ENCODE measurements around the gene MAP4K2.
"Not testable (repeated sequence)": the region's sequence is repeated elsewhere in the genome, so short reads cannot be mapped to it uniquely, and the experiment has no call there.

MAP4K2 gene

DNA sequence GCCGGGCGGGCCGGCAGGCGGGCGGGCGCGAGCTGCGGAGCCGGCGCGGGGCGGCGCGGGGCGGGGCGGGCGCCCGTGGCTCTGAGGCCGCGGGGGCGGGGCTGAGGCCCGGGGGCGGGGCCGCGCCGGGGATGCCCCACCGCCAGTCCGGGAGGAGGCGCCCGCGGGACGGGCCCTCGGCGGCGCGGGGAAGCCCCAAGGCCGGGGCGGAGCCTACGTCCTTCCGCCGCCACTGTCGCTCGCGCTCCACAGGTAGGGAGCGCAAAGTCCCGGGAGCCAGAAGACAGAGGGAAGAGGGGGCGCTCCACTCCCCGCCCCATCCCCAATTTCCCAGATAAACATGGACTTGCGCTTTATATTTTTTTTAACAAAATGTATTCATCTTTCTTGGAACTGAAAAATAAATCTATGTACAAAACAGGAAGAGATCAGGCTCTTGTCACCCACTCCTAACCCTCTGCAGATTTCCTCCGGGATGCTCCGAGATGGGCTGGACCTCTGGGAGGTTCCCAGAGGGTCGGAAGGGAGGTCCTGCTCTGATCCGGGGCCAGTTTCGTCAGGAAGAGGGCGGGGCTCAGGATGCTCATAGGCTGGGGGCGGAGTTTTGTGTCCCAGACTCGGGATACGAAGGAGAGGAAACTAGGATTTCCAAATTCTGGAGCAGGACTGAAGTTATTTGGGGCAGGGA lies at the start of gene MAP4K2:
Gene MAP4K2 (minus strand): TSS at position 57 of the 688 bp plus-strand sequence. CDS start 65 bp downstream, outside the sequence.
- peak; percentile 40 to 58 for DNase-seq (ENCODE audit: low read depth in 2 of 2)

DNA sequence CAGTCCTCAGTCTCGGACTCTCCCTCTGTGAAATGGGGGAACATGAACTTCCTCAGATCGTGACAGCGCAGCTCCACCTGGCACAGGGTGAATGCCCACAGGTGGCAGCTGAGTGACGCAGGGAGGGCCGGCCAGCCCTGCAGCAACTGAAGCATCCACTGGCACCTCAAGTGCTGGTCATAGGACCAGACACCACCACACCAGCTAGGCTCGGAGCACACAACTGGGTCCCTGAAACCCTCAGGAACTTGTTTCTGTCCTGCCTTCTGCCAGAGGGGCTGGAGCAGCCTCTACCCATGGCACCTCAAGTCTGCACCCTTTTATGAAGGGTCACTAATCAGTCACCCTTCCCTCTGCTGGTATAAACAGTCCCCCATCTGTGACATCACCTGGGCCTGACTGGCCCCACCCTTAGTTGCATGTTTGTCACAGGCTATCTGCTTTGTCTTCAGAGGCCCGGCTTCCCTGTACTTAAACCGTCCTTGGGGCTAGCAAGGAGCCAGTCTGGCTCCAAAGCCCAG lies 48.9 kb upstream of the MAP4K2 start:
- DNase-seq (ENCODE audit: low read depth in 2 of 2), result no peak

DNA sequence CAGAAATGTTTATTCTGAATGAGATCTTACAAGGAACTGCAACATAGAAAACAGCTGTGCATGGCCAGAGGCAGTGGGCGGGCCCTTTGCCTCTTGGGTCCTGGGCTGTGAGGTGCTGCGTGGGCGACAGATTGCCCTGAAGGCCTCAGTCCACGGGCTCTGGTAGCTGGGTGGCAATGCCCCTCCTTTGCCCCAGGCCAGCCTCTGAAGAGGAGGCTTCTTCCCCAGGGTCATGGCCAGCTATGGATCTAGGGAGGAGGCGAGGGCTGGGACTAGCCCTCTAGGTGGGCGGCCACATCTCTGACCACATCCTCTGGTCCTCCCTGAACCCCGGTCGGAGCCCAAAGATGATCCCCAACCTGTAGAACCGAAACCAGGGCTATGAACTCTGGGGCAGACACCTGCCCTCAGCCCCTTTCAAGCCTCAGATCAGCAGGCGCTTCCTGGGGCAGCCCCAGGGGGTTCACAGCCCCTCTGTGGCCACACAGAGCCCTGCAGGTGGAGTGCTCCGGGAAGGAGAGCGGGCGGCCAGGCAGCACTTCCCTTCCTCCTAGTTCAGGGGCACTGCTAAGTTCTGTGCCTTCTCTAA lies 48.1 kb upstream of the MAP4K2 start:
- DNase-seq (ENCODE audit: low read depth in 2 of 2), result no peak

DNA sequence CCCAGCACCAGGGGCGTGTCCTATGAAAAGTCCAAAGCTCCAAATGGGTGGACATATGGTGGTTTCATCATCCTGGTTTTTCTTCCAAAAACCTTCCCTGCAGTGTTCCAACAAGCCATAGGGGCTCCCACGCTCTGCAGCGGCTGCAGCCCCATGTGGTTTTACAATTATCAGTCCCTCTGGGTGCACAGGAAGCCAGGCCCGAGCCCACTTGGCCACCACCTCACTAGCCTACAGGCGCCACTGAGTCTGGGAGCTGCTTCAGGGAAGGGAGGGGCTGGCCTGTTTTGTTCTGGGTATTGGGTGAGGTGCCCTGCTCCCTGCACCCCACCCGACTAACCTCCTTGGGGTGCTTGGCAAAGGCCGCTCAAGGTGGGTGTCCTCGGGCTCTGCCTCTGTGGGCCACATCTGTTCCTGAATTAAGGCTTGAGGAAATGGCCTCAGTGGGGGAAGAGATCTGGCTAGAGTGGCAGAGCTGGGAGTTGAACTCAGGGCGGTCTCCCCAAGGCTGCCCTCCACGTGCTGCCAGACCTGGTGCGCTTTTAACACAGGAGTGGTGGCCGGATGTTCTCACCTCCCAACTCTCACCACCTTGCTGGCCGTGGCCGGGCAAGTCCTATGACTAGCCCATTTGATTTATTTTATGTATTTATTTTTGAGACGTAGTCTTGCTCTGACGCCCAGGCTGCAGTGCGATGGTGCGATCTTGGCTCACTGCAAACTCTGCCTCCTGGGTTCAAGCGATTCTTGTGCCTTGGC lies 46.8 kb upstream of the MAP4K2 start:
- DNase-seq (ENCODE audit: low read depth in 2 of 2), result no peak

DNA sequence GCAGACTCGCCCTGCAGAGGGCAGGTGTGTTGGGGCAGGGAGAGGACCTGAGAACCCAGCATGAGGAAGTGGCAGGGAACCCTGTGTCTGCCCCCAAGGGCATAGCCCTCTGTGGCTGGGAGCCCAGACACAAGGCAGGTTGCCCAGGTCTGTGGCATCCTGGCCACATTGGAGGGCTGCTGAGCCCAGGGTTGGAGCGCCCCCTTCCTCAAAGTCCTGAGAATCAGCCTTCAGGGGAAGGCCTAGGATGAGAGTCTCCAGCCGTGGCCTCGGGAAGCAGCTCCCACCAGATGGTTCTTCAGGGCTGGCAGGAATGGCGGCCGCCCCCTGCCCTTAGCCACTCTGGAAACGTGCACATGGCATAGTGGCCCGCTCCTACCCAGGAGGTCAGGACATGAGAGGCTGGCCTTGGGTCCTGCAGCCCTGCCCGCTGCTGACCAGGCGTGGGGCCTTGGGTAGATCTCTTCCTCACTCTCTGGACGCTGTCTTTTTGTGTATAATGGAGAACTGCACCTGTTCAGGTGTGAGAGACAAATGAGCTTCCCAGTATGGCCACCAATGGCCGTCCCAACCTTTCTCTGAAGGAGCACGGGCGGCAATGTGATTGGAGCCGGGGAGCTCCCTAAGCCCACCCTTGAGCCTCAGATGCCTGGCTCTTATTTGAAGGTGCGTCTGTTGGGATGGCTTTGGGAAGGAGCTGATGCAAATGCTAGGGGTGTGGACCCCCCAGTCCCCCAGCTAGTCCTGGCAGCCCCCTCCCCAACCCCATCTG lies 46.0 kb upstream of the MAP4K2 start:
- no peak for DNase-seq (ENCODE audit: low read depth in 2 of 2)

DNA sequence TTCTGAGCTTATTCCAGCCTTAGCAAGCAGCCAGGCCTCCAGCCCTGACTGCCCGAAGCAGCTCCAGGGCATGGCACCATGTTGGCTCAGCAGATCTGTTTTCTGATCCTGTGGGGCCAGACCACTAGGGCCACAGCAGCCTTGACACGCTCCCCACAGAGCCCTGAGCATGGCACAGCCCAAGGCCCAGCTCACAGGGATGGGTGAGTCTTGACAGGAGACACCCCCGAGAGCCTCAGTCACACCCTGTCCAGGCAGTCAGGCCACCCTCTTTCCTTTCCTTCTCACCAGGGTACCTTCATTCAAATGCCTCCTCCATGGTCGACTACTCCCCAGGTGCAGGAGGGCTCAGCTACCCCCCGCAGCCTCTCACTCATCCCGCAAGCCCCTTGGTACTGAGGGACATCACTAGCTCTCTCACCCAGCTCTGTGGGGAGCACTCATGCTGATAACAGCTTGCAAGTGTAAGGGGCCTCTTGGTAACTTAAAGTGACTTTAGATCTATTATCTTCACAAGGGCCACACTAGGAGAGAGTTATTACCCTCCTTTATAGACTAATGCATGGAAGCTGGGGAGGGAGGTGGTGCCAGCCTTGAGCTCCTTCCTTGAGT lies 45.3 kb upstream of the MAP4K2 start:
- DNase-seq (ENCODE audit: low read depth in 2 of 2), result no peak

DNA sequence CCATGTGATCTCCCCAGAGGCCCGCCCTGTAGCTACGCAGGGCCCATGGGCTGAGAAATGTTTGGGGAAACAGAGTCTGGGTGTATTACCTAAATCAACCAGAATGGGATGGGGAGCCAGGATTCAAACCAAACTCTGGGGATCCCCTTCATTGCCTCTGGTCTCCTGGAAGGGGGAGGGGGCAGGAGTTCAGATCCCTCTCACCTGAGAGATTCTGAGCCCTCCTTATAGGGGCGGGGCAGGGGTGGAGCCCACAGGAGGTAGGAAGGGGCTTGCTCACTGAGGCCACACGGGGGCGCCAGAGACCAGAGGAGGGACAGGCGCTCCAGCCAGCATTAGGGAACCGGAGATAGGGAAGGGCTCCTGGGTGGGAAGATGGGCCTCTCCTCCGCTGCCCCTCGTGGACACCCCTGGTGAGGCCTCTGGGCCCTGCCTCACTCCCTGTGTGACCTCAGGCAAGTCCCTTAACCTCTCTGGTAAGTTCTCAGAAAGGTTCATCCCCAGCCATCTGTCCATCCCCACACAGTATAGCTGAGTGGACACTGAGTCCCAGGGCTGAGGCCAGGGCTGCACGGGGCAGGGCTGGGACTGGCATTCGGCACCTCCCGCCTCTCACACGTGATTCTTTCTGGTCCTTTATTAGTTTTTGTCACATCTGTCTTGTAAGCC lies 44.1 kb upstream of the MAP4K2 start:
- peak; percentile 67 to 75 for DNase-seq (ENCODE audit: low read depth in 2 of 2)

DNA sequence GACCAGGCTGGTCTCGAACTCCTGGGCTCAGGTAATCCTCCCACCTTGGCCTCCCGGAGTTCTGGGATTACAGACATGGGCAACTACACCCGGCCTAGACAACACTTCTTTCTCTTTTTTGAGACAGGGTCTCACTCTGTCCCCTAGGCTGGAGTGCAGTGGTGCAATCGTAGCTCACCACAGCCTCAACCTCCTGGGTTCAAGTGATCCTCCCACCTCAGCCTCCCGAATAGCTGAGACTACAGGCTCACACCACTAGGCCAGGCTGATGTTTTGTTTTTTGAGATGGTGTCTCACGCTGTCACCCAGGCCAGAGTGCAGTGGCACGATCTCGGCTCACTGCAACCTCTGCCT lies 42.7 kb upstream of the MAP4K2 start:
- DNase-seq (ENCODE audit: low read depth in 2 of 2), result not testable (repeated sequence)

DNA sequence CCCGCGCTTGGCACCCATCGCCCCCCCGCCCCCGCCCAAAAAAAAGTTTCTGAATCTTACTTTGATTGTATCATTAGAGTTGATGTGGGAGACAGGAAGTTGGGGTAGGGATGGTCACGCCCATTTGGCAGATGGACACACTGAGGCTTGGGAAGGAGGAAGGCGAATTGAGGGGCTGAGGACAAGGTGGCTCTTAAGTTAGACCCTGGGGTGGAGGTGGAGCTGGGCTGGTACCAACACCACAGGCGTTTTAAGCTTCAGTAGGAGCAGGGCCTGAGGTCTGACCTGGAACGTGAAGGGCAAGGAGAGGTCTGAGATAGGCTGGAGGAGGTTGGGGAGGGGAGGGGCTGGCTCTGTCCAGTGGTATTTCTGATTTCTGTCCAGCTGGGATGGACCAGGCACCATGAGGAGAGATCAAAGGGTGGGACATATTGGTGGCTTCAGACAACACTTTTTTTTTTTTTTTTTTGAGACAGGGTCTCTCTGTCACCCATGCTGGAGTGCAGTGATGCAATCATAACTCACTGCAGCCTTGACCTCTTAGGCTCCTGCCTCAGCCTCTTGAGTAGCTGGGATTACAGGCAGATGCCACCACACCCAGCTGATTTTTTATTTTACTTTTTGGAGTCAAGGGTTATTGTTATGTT lies 42.2 kb upstream of the MAP4K2 start:
- no peak for DNase-seq (ENCODE audit: low read depth in 2 of 2)

DNA sequence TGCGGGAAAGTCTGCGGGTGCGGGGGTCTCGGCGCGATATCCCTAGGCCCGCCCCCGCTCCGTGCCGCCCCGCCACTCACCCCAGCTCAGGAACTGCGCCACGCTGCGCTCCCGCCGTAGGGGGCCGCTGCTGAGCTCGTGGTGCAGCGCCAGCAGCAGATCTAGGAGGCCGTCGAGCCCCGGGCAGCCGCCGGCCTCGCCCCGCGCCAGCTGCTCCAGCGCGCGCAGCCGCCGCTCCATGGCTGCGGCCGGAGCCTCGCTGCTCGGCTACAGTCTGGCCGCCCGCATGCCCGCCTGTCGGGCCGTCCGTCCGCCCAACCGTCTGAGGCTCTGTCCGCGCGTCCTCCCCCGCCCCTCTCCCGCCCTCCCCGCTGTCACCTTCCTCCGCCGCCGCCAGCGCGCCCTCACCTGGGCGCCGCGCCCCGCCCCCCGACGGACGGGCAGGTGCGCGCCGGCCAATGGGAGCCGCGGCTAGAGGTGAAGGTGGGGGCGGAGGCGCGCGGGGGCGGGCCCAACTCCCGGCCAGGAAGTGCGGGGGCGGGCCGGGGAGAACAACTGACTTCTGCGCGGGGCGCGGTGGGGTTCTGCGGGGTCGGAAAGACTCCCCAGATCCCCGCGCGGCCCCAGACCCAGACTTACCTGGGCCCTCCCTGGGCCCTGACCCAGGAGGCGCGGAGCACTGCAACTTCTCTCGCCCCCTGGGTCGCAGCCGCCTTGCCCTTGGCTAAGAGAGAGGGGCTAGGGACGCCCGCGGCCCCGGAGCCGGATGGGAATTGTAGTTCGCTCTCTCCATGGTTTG lies 41.5 kb upstream of the MAP4K2 start, which contains the start of gene CDC42BPG:
Gene CDC42BPG (minus strand): TSS at position 324 of the 799 bp plus-strand sequence. CDS start 84 bp downstream, at position 240.
- DNase-seq (ENCODE audit: low read depth in 2 of 2), result no peak

DNA sequence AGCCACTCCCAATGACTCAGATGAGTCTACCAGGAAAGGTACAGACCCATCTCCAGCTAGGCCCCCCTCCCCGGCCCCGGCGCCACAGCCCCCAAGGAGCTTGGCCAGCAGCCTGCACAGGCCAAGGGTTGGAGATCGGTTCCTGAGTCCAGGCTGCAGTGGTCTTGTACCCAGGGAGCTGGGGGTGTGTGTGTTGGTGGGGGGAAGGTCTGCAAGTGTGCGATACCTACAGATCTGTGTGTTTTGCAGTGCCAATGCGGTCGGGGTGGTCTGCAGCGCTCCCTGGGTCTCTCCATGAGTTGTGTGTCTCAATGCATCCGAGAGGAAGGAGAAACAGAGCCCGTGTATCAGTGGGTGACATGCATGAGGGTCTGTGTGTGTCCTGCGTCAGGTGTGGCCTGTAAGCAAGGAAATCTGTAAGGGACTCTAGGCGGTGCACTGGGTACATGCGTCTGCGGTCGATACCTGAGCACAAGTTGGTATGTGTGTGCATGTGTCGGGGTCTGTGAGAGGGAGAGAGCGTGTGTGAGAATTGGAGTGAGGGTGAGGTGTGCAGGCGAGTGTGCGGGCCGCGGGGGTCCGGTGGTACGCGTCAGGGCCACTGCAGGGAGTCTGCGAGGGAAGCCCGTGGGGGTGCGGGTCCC lies 40.8 kb upstream of the MAP4K2 start:
- DNase-seq (ENCODE audit: low read depth in 2 of 2), result no peak

DNA sequence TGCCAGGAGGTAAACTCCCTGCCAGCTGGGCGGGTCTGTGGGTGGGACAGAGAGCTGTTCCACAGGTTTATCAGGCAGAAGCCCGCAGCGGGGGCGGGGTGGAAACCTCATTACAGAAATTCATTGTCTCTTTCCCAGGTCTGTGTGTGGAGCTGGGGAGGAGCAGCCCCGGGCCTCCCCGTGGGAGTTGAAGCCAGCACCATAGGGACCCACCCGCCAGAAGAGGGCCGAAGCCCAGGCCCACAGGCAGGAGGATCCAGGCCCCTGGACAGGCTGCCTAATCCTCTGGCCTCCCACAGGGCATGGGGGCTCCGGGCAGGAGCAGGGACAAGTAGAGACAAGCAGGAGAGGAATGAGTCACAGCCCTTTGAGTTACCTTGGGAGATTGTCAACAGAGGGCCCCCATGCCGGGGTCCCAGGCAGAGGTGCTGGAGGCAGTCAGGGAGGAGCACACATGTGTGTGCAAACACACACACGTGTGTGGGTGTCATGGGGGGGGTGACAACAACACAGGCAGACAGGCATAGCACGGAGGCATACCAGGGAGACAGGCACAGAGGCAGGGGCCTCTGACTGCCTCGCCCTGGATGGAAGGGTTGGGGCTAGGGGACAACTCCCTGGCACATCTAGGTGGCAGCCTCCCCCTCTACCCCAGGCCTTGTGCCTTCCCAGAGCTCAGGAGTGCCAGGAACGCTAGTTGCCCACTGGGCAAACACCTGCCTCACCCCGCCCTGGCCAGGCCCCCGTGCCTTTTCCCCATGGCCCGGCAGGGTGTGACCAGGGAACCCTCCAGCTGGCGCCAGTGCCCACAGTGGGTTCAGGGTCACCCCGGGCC lies 40.1 kb upstream of the MAP4K2 start:
- no peak for DNase-seq (ENCODE audit: low read depth in 2 of 2)

DNA sequence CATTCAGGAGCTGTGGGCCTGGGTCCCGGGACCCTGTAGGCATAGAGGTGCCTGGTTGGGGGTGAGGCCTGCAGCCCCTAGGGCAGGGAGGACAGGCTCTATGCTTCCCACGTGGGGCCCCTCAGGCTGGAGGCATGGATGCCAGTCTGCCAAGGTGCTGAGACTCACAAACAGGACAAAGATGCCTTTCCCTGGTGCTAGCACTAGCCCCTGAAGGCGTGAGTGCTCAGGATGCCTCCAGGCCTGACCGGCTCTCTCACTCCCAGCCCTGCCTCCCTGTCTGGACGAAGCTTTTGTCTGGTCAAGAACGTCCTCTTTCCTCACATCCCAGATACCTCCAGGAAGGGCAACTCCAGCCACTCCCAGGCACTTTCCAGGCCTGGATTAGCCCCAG lies 39.3 kb upstream of the MAP4K2 start:
- no peak for DNase-seq (ENCODE audit: low read depth in 2 of 2)

DNA sequence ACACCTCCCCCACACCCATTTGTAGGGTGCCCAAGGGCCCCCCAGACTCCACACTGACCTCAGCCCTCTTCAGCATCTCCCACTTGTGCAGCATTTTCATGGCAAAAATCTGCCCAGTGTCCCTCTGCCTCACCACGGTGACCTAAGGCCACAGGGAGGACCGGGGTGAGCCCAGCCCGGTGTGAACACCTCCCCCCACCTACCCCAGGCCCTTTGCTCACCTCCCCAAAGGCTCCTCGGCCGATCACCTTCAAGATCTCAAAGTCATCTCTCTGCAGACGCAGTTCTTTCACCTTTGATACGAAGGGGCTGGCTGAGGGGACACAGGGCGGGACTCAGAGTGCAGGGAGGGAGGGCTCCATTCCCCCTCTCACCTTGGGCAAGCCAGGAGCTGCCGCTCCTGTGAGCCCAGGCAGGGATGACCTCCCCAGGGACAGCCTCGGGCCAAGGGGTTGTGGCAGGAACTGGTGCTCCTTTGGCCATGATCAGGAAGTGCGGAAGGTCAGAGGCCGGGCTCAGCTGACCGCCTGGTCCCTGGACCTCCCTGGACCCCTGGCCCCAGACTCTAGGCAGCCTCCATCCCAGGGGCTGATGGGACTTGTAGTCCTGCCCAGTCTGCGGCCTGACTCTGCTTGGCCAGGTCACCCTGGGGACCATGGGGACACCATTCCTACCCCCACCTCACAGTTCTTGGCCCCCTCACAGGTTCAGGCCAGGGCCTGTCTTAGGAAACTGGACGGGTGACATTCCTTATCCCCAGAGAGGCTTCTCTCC lies 38.8 kb upstream of the MAP4K2 start:
- DNase-seq (ENCODE audit: low read depth in 2 of 2), result no peak

DNA sequence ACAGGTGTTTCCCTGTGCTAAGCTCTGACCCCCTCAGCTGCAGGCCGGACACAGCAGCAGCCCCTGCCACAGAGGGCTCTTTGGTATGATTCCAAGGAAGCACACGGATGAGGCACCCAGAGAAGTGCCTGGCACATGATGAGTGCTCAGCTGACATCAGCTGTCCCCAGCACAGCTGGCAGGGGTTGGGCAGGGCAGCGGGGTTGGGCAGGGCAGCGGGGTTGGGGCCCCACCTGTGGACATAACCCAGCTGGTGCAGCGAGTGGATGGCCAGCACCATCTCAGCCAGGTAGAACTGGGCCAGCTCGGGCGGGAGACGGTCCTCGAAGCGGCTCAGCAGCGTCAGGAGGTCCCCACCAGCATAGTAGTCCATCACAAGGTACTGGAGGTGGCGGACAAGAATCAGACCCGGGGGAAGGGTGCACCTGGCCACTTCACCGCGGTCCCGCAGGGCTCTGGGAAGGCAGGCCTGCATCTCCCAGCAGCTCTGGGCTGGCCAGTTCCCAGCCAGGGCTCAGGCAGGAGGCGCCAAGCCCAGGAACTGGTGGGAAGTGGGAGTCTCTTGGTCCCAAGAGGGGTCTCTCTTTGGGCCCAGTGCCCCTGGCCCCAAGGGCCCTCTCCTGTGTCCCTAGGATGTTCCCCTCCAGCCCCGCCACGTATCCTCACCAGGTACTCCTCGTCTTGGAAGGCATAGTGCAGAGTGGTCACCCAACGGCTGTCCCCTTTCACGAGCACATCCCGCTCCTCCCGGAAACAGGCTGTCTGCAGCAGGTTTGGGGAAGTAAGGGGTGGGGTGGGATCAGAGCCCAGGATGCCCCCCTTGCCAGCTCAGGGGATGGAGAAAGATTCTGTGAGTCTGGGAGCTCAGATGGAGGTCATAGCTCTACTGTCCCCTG lies 37.1 kb upstream of the MAP4K2 start:
- DNase-seq (ENCODE audit: low read depth in 2 of 2), result no peak

DNA sequence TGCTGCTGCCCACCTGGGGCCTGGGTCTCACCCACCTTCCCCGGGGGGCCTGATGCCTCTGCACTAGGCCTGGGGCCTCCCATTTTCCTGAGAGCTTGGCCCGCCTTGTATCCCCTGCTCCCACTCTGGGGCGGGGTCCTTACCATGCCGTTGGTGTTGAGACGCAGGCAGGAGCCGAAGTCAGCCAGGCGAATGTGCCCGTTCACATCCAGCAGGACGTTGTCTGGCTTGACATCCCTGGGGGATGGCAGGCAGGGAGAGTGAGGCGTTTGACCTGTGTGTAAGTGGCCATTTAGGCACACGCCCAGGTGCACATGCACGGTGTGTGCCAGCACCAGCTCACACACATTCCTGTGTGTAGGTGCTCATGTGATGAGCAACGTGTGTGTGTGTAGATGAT lies 36.3 kb upstream of the MAP4K2 start:
- no peak for DNase-seq (ENCODE audit: low read depth in 2 of 2)

Data from fibroblast of skin of left biceps (primary cell).